GM12872 (cell line): Measurements from ENCODE around the gene KRTAP9-6.
"Not testable (repeated sequence)": the region's sequence is repeated elsewhere in the genome, so short reads cannot be mapped to it uniquely, and the experiment has no call there.

ENCODE experiments used
- TF ChIP-seq, protein P1 (sequence below): IDR thresholded peaks from 3 replicates; pipeline ENCODE4 v1.5.1; 2011; ENCODE audit warnings: low read depth, mild to moderate bottlenecking, low read length, moderate library complexity; ENCODE audit not compliant: insufficient read depth

Gene KRTAP9-6

DNA sequence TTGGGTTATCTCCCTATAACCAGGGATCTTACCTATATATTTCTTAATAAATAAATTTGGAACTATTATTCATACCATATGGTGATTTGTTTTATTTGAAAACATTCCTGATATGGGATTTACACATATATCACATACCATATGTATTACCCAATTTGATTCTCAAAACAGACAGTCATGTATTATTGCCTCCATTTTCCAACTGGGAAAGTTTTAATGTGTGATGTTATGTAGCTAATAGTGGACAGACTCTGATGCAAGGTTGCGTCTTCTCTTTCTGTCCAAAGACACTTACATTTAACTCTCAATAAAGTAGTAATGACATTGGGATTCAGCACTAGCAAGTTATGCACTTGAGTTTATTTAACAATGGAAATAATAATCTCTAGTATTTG lies 8.9 kb upstream of the KRTAP9-6 start:
- TF ChIP-seq, protein P1, sequence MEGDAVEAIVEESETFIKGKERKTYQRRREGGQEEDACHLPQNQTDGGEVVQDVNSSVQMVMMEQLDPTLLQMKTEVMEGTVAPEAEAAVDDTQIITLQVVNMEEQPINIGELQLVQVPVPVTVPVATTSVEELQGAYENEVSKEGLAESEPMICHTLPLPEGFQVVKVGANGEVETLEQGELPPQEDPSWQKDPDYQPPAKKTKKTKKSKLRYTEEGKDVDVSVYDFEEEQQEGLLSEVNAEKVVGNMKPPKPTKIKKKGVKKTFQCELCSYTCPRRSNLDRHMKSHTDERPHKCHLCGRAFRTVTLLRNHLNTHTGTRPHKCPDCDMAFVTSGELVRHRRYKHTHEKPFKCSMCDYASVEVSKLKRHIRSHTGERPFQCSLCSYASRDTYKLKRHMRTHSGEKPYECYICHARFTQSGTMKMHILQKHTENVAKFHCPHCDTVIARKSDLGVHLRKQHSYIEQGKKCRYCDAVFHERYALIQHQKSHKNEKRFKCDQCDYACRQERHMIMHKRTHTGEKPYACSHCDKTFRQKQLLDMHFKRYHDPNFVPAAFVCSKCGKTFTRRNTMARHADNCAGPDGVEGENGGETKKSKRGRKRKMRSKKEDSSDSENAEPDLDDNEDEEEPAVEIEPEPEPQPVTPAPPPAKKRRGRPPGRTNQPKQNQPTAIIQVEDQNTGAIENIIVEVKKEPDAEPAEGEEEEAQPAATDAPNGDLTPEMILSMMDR: no peak

GRCh38 chr17:41258406-41258805 lies 6.8 kb upstream of the KRTAP9-6 start:
- TF ChIP-seq, protein P1: no peak

DNA sequence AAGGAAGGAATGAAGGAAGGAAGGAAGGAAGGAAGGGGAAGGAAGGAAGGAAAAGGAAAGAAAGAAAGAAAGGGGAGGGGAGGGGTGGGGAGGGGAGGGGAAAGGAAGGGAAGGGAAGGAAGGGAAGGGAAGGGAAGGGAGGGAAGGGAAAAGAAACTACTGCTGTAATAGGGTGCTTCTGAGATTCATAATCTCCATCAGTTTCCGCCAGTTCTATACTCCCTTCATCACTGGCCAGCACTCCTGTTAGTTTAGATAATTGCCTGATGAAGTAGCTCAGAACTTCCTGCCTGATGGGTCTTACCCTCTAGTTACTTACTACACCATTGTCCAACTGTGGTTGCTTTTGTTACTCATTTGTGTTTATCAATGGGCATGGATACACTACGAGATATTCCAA lies 2.0 kb upstream of the KRTAP9-6 start:
- TF ChIP-seq, protein P1: no peak

GRCh38 chr17:41264599-41264998 lies 579 bp upstream of the KRTAP9-6 start:
- TF ChIP-seq, protein P1: no peak

DNA sequence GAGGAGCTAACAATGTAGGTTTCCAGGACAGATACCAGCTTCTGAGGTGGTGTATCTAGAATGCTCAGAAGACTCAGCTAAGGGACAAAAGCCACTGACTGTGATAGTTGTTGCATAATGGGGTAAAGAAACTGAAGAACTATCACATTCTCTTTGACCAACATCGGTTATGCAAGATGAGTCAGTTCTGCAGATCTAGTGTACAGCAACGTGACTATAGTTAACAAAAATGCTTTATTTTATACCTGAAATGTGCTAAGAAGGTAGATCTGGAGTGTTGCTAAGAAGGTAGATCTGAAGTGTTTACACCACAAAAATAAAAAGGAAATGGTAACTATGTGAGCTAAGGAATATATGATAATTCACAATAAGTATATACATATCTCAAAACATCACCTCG lies 2.5 kb downstream of the KRTAP9-6 start:
- TF ChIP-seq, protein P1: no peak

GRCh38 chr17:41271858-41272257 lies 6.7 kb downstream of the KRTAP9-6 start:
- TF ChIP-seq, protein P1: no peak

- TF ChIP-seq, protein P1: not testable (repeated sequence)
Observed at GRCh38 chr17:41275648-41276190, 10.5 kb downstream of the KRTAP9-6 start, which contains the start of gene KRTAP9-7. KRTAP9-7 (plus strand) TSS chr17:41275698; CDS start chr17:41275698, 0 bp downstream.
